Tibial nerve (tissue), 3 donors: ENCODE results near the gene DYNAP.

Experiments
- CTCF ChIP-seq, 5 experiments: fragments of 200-600 bp in 3 of 5; fragments of 450-650 bp in 2 of 5; sonication (generic) in 3 of 5; IDR thresholded peaks; one replicate each; pipeline ENCODE4 v1.5.1; 2016 to 2019; ENCODE audit warnings: antibody characterized with exemption in 5 of 5, mild to moderate bottlenecking in 3 of 5, moderate library complexity in 2 of 5
- POLR2A ChIP-seq, 2 donors: fragments of 450-650 bp; IDR thresholded peaks; one replicate each; pipeline ENCODE4 v1.6.1; 2017; ENCODE audit warnings: antibody characterized with exemption in 2 of 2, mild to moderate bottlenecking in 2 of 2, moderate library complexity in 2 of 2

- no peak for TF ChIP-seq CTCF (IDR thresholded peaks at IDR 0.05)
- TF ChIP-seq POLR2A (IDR thresholded peaks at IDR 0.05): no peak
Observed at GRCh38 chr18:54590945-54591344, at the start of gene DYNAP.
